Measurements from ENCODE around the gene PGAP6.
"Not testable (repeated sequence)": the region's sequence is repeated elsewhere in the genome, so short reads cannot be mapped to it uniquely, and the experiment has no call there.

Gene PGAP6

GRCh38 chr16:415170-415498, 33.4 kb upstream of the PGAP6 start:
- not testable (repeated sequence) for H3K4me3 ChIP-seq (ENCODE audit: low read length in 2 of 2); H3K9ac ChIP-seq (ENCODE audit: low read length in 2 of 2); H3K36me3 ChIP-seq (ENCODE audit: control insufficient read depth in 2 of 2, insufficient read depth in 2 of 2, low read length in 2 of 2); H3K4me1 ChIP-seq (ENCODE audit: control insufficient read depth, insufficient read depth, low read length); H3K27me3 ChIP-seq (ENCODE audit: control insufficient read depth in 1 of 2, insufficient read depth in 2 of 2, low read length in 2 of 2); H3K9me3 ChIP-seq (ENCODE audit: control insufficient read depth in 2 of 2, low read length in 2 of 2); H3K27ac ChIP-seq (ENCODE audit: low read length)

GRCh38 chr16:414395-415169, 32.8 kb upstream of the PGAP6 start:
- Histone ChIP-seq H3K27me3 (ENCODE audit: control insufficient read depth in 1 of 2, insufficient read depth in 2 of 2, low read length in 2 of 2) (no peaks in the 10 kb centered on the region), H3K27ac (ENCODE audit: low read length) (no peak overlapping the region), H3K36me3 (ENCODE audit: control insufficient read depth in 2 of 2, insufficient read depth in 2 of 2, low read length in 2 of 2) (peaks cover 5 to 8% of the 10 kb centered on the region in 2 donors), H3K9me3 (ENCODE audit: control insufficient read depth in 2 of 2, low read length in 2 of 2) (no peaks in the 10 kb centered on the region), H3K4me1 (ENCODE audit: control insufficient read depth, insufficient read depth, low read length) (no peaks in the 10 kb centered on the region), H3K9ac (ENCODE audit: low read length in 2 of 2) (no peak overlapping the region), H3K4me3 (ENCODE audit: low read length in 2 of 2) (no peak overlapping the region)

DNA sequence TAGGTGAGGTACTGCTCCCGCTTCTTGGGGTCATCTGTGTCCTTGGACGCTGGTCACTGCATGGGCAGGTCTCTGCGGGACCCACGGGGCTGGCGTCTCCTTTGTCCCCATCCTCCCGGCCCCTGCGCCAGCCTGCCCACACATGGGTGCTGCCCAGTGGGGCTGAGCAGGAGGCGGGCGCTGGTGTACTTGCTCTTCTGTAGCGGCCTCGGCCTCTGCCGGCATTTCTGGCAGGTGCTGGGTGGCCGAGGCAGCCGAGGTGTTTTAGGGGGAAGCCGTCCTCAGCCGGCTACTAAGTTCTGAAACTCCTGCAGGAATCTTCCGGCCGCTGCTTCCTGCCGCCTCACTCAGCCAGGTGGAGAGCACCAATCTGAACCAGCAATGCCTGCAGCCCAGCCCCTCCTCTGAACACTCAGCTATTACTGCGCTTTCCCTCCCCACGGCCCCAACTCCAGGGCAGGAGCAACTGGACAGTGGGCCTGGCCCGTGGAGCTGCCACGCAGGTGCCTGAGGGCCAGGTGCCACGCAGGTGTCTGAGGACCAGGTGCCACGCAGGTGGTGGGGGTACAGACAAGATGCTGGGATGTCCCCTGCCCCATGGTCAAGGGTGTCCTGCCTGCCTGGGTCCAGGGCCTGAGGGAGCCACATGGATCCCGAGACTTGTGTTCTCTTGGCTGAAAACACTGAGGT, 29.9 kb upstream of the PGAP6 start:
- Histone ChIP-seq H3K9ac (ENCODE audit: low read length in 2 of 2) (no peak overlapping the region), H3K9me3 (ENCODE audit: control insufficient read depth in 2 of 2, low read length in 2 of 2) (no peaks in the 10 kb centered on the region), H3K36me3 (ENCODE audit: control insufficient read depth in 2 of 2, insufficient read depth in 2 of 2, low read length in 2 of 2) (peaks cover 5 to 8% of the 10 kb centered on the region in 2 donors), H3K27me3 (ENCODE audit: control insufficient read depth in 1 of 2, insufficient read depth in 2 of 2, low read length in 2 of 2) (no peaks in the 10 kb centered on the region), H3K4me3 (ENCODE audit: low read length in 2 of 2) (no peak overlapping the region), H3K27ac (ENCODE audit: low read length) (no peak overlapping the region), H3K4me1 (ENCODE audit: control insufficient read depth, insufficient read depth, low read length) (no peaks in the 10 kb centered on the region)

- Histone ChIP-seq H3K27ac (ENCODE audit: low read length) (no peak overlapping the region), H3K9me3 (ENCODE audit: control insufficient read depth in 2 of 2, low read length in 2 of 2) (no peaks in the 10 kb centered on the region), H3K36me3 (ENCODE audit: control insufficient read depth in 2 of 2, insufficient read depth in 2 of 2, low read length in 2 of 2) (peaks cover 5 to 8% of the 10 kb centered on the region in 2 donors), H3K9ac (ENCODE audit: low read length in 2 of 2) (no peak overlapping the region), H3K27me3 (ENCODE audit: control insufficient read depth in 1 of 2, insufficient read depth in 2 of 2, low read length in 2 of 2) (no peaks in the 10 kb centered on the region), H3K4me1 (ENCODE audit: control insufficient read depth, insufficient read depth, low read length) (no peaks in the 10 kb centered on the region), H3K4me3 (ENCODE audit: low read length in 2 of 2) (no peak overlapping the region)
Measured at GRCh38 chr16:410516-411178, 28.9 kb upstream of the PGAP6 start.

DNA sequence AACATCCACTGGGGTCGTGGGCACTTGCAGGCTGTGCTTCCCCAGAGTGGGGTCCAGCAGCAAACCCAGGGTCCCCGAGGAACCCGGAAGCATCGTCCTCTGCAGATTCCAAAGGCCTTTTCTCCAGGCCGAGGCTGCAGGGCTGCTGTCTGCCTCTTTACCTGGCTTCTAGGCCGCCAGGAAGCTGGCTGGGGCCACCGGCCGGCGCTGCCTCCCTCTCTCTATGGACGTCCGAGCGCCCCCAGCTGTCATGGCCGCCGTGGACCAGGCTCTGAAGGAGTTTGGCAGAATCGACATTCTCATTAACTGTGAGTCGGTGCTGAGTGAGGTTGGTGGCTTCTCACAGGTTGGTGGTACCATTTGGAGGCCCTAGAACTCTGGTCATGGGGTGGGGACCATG, 25.5 kb upstream of the PGAP6 start:
- Histone ChIP-seq H3K4me3 (ENCODE audit: low read length in 2 of 2) (no peak overlapping the region), H3K9me3 (ENCODE audit: control insufficient read depth in 2 of 2, low read length in 2 of 2) (no peaks in the 10 kb centered on the region), H3K27ac (ENCODE audit: low read length) (no peak overlapping the region), H3K36me3 (ENCODE audit: control insufficient read depth in 2 of 2, insufficient read depth in 2 of 2, low read length in 2 of 2) (peaks cover 5 to 8% of the 10 kb centered on the region in 2 donors), H3K9ac (ENCODE audit: low read length in 2 of 2) (no peak overlapping the region), H3K27me3 (ENCODE audit: control insufficient read depth in 1 of 2, insufficient read depth in 2 of 2, low read length in 2 of 2) (no peaks in the 10 kb centered on the region), H3K4me1 (ENCODE audit: control insufficient read depth, insufficient read depth, low read length) (no peaks in the 10 kb centered on the region)

GRCh38 chr16:405548-406506, 24.0 kb upstream of the PGAP6 start:
- H3K9ac ChIP-seq (ENCODE audit: low read length in 2 of 2) = no peak overlapping the region
- H3K27ac ChIP-seq (ENCODE audit: low read length) = no peak overlapping the region
- H3K27me3 ChIP-seq (ENCODE audit: control insufficient read depth in 1 of 2, insufficient read depth in 2 of 2, low read length in 2 of 2) = no peaks in the 10 kb centered on the region
- no peaks in the 10 kb centered on the region for H3K9me3 ChIP-seq (ENCODE audit: control insufficient read depth in 2 of 2, low read length in 2 of 2)
- no peaks in the 10 kb centered on the region for H3K36me3 ChIP-seq (ENCODE audit: control insufficient read depth in 2 of 2, insufficient read depth in 2 of 2, low read length in 2 of 2)
- H3K4me1 ChIP-seq (ENCODE audit: control insufficient read depth, insufficient read depth, low read length) = peaks cover under 1% of the 10 kb centered on the region
- no peak overlapping the region for H3K4me3 ChIP-seq (ENCODE audit: low read length in 2 of 2)

DNA sequence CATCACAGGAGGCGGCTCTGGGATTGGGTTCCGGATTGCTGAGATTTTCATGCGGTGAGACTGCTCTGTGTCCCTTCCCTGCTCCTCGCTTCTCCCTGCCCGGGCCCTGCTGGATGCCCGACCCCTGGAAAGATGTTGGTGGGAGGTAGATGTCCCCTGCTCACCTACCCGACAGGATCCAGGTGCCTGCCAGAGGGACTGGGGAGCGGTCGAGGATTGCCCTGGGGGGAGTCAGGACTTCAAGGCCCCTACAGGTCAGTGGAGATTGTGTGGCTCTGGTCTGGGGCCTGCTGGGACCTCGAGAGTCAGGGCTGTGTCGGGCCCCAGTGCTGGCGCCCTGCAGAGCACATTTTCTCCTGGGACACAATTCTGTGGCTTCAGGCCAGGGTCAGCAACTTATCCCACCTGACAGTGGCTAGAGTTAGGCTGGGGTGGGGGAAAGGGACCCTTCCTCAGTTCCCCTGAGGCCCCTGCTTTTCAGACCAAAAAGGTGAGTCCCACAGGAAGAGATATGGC, 23.3 kb upstream of the PGAP6 start:
- H3K27me3 ChIP-seq (ENCODE audit: control insufficient read depth in 1 of 2, insufficient read depth in 2 of 2, low read length in 2 of 2) = no peaks in the 10 kb centered on the region
- H3K36me3 ChIP-seq (ENCODE audit: control insufficient read depth in 2 of 2, insufficient read depth in 2 of 2, low read length in 2 of 2) = peaks cover 0 to 3% of the 10 kb centered on the region in 2 donors
- H3K9ac ChIP-seq (ENCODE audit: low read length in 2 of 2) = no peak overlapping the region
- peaks cover 5% of the 10 kb centered on the region for H3K4me1 ChIP-seq (ENCODE audit: control insufficient read depth, insufficient read depth, low read length)
- H3K9me3 ChIP-seq (ENCODE audit: control insufficient read depth in 2 of 2, low read length in 2 of 2) = no peaks in the 10 kb centered on the region
- H3K4me3 ChIP-seq (ENCODE audit: low read length in 2 of 2) = no peak overlapping the region
- H3K27ac ChIP-seq (ENCODE audit: low read length) = no peak overlapping the region

DNA sequence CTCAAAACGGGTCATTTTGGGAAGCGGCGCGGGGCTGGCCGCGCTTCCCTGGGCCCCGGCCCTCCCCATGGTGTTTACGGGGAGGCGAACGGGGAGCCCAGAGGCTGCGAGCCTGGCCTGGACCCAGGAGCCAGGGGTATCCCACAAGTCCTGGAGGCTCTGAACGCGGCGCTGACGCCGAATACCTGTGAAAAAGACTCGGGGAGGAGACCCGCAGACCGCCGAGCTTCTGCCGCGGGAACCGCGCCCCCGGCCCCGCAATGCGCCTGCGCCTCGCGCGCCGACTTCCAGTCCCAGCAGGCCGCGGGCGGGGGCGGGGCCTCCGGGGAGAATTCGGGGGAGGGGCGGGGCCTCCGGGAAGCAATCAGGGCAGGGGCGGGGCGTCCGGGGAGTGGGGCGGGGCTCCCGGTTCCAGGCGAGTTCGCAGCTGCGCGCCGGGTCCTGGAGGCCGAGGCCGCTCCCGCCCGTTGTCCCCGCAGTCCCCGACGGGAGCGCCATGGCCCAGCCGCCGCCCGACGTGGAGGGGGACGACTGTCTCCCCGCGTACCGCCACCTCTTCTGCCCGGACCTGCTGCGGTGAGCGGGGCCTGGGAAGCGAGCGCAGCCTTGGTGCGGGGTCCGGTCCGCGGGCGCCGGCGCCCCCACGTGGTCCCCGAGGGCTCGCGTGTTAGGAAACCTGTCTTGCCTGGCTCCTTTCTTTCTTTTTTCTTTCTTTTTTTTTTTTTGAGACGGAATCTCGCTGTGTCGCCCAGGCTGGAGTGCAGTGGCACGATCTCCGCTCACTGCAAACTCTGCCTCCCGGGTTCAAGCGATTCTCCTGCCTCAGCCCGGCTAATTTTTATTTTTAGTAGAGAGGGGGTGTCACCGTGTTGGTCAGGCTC, 19.9 kb upstream of the PGAP6 start, which contains the start of gene DECR2:
DECR2 (plus strand) TSS at position 418 of the 881 bp plus-strand sequence; CDS start at position 497, 79 bp downstream.
- H3K27ac ChIP-seq (ENCODE audit: low read length) = peak within 1 kb of the TSS; percentile 55
- peaks cover 19% of the 10 kb centered on the region for H3K4me1 ChIP-seq (ENCODE audit: control insufficient read depth, insufficient read depth, low read length)
- H3K4me3 ChIP-seq (ENCODE audit: low read length in 2 of 2) = peak within 1 kb of the TSS; percentile 68 to 87

DNA sequence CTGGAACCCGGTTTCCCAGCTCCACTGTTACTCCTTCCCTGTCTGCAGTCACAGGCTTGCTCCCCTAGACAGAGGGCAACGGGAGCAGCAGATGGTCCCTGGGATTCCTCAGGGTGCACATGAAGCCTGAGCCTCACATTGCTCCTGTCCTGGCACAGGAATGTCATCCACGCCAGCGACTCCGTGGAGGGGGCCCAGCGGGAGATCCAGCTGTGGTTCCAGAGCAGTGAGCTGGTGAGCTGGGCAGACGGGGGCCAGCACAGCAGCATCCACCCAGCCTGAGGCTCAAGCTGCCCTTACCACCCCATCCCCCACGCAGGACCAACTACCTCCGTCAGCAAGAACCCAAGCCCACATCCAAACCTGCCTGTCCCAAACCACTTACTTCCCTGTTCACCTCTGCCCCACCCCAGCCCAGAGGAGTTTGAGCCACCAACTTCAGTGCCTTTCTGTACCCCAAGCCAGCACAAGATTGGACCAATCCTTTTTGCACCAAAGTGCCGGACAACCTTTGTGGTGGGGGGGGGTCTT, 18.3 kb upstream of the PGAP6 start:
- Histone ChIP-seq H3K9ac (ENCODE audit: low read length in 2 of 2) (no peak overlapping the region), H3K36me3 (ENCODE audit: control insufficient read depth in 2 of 2, insufficient read depth in 2 of 2, low read length in 2 of 2) (peaks cover 3 to 9% of the 10 kb centered on the region in 2 donors), H3K4me1 (ENCODE audit: control insufficient read depth, insufficient read depth, low read length) (peaks cover 21% of the 10 kb centered on the region), H3K27ac (ENCODE audit: low read length) (peak overlapping the region; percentile 46), H3K9me3 (ENCODE audit: control insufficient read depth in 2 of 2, low read length in 2 of 2) (no peaks in the 10 kb centered on the region), H3K4me3 (ENCODE audit: low read length in 2 of 2) (peak overlapping the region in 1 of 2 donors; percentile 81), H3K27me3 (ENCODE audit: control insufficient read depth in 1 of 2, insufficient read depth in 2 of 2, low read length in 2 of 2) (no peaks in the 10 kb centered on the region)

More for the DNA sequence above, 19.9 kb upstream of the PGAP6 start, which contains the start of gene DECR2:
- Histone ChIP-seq H3K36me3 (ENCODE audit: control insufficient read depth in 2 of 2, insufficient read depth in 2 of 2, low read length in 2 of 2) (peaks cover 3 to 9% of the 10 kb centered on the region in 2 donors), H3K9ac (ENCODE audit: low read length in 2 of 2) (peak within 1 kb of the TSS; percentile 73 to 75), H3K9me3 (ENCODE audit: control insufficient read depth in 2 of 2, low read length in 2 of 2) (no peaks in the 10 kb centered on the region), H3K27me3 (ENCODE audit: control insufficient read depth in 1 of 2, insufficient read depth in 2 of 2, low read length in 2 of 2) (no peaks in the 10 kb centered on the region)

Data from stomach smooth muscle (tissue), 2 donors.